ENCODE measurements around the gene LAMB4. TPM values are rescaled to one million over a fixed set of nuclear protein-coding genes. Genes with fewer than 3 reads are reported as not detected.
A peak's percentile ranks its signal among the peaks of the same experiment; 100 is the strongest.

The LAMB4 gene
- polyA plus RNA-seq, 2 of the 4 experiments (the other 2 are of a cell fraction), result 0.13 to 0.19 TPM

DNA sequence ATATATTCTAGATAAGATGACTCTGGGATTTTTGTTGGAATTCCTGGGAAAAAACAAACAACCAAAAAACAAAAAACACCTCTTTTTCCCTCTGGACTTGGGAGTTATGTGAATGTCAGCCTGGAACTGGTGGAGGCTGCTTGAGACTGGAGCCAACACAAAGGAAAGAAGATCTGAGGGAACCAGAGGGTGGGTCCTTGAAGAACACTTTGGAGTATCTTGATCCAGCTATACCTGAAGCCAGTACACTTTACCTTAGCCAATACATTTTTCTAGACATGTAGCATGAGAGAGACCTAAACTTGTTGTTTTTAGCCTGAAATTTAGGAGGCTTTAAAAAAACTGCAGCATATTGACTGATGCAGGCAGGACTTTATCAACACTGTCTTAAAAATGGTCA, 121.3 kb downstream of the LAMB4 start:
- no peak for TF ChIP-seq CBX2 (IDR thresholded peaks at IDR 0.05; ENCODE audit: borderline replicate concordance, low read depth)
- TF ChIP-seq POLR2A (IDR thresholded peaks at IDR 0.05; ENCODE audit: low read length), result no peak
- no peak for TF ChIP-seq BHLHE40 (IDR thresholded peaks at IDR 0.05; ENCODE audit: low read depth, low read length)
- no peak for TF ChIP-seq TFCP2L1 (CRISPR knock-in tag; IDR thresholded peaks at IDR 0.05)
- TF ChIP-seq HOXA7 (CRISPR knock-in tag; IDR thresholded peaks at IDR 0.05), result no peak
- no peak for TF ChIP-seq HEYL (CRISPR knock-in tag; IDR thresholded peaks at IDR 0.05)
- no peak for TF ChIP-seq ZSCAN20 (CRISPR knock-in tag; IDR thresholded peaks at IDR 0.05)
- TF ChIP-seq PHF8 (IDR thresholded peaks at IDR 0.05; ENCODE audit: borderline replicate concordance, low read depth), result no peak
- no peak for TF ChIP-seq HOXB13 (CRISPR knock-in tag; IDR thresholded peaks at IDR 0.05; ENCODE audit: low read depth)
- TF ChIP-seq SREBF2 (IDR thresholded peaks at IDR 0.05), result no peak
- DNase-seq (ENCODE audit: low read depth in 1 of 2, low spot score in 1 of 2) (no peak), FAIRE-seq (no peak), ATAC-seq (no peak)
- Histone ChIP-seq H3K4me1 (peaks cover 82% of the 10 kb centered on the region), H3K27ac (peak overlapping the region in 1 of 2 experiments; percentile 87; a peak in 3 of 6 replicates), H3K4me2 (no peak overlapping the region), H3K4me3 (no peak overlapping the region), H3K9me3 (no peaks in the 10 kb centered on the region)
- ChIA-PET CTCF (interaction anchor here (1.0 kb wide), 1 partner anchor 8 kb away, joined by 4 read pairs; no protein-coding TSS in a partner anchor), POLR2A (no interaction called here)

DNA sequence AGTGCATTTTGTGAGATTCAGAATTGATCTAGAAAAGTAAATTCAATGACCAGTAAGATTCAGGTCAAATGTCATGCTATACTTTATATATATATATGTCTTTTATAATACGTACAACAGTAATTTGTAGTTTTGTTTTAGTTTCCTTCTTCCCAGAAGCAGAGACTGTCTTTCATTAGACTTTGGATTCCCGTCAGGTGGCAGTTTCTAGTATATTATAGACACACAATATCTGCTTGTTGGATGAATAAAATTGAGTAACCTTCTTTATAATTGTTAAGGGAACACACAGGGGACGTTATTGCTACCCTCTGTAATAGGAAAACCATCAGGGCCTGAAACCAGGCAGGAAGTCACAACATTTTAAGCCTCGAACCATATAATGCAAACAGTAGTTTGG, 121.9 kb downstream of the LAMB4 start:
- WGBS (ENCODE audit: missing lambda C conversion rate), result 76% methylated on average over 4 of the region's 4 CpGs
- FAIRE-seq, result no peak

DNA sequence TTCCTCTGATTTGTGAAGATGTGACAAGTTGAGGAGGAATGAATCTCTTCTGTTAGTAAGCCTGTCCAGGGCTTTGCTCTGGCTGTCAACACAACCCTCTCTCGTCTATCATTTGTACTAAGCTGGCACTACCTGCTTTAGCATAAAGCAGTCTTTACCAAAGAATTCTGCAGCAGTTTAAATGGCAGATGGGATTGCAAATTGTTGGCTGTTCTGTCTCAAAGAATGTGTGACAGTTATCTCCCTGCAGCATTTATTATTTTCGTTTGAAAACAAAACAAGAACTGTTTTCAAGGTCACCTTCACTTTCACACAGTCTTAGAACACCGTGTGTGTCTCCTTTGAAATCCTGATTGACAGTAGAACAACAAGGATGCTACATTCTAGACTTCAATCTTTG, 122.4 kb downstream of the LAMB4 start:
- Histone ChIP-seq H3K4me2 (no peak overlapping the region; the same call in 2 of the 3 replicates), H3K4me1 (peaks cover 75% of the 10 kb centered on the region), H3K4me3 (no peak overlapping the region), H3K9me3 (no peaks in the 10 kb centered on the region), H3K27ac (peak overlapping the region in 1 of 2 experiments; percentile 52; a peak in 4 of 6 replicates)
- FAIRE-seq (peak; percentile 72), ATAC-seq (no peak), DNase-seq (ENCODE audit: low read depth in 1 of 2, low spot score in 1 of 2) (no peak)
- WGBS (ENCODE audit: missing lambda C conversion rate), result 67% methylated on average over 3 of the region's 3 CpGs
- no peak for TF ChIP-seq NPAS2 (CRISPR knock-in tag; IDR thresholded peaks at IDR 0.05; ENCODE audit: borderline replicate concordance)
- no peak for TF ChIP-seq RFX5 (IDR thresholded peaks at IDR 0.05)
- TF ChIP-seq MAFK (IDR thresholded peaks at IDR 0.05; ENCODE audit: partially characterized antibody), result no peak
- TF ChIP-seq, protein P1, sequence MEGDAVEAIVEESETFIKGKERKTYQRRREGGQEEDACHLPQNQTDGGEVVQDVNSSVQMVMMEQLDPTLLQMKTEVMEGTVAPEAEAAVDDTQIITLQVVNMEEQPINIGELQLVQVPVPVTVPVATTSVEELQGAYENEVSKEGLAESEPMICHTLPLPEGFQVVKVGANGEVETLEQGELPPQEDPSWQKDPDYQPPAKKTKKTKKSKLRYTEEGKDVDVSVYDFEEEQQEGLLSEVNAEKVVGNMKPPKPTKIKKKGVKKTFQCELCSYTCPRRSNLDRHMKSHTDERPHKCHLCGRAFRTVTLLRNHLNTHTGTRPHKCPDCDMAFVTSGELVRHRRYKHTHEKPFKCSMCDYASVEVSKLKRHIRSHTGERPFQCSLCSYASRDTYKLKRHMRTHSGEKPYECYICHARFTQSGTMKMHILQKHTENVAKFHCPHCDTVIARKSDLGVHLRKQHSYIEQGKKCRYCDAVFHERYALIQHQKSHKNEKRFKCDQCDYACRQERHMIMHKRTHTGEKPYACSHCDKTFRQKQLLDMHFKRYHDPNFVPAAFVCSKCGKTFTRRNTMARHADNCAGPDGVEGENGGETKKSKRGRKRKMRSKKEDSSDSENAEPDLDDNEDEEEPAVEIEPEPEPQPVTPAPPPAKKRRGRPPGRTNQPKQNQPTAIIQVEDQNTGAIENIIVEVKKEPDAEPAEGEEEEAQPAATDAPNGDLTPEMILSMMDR (IDR thresholded peaks at IDR 0.05), result no peak
- no peak for TF ChIP-seq ESRRA (IDR thresholded peaks at IDR 0.05; ENCODE audit: borderline replicate concordance, low read length)
- TF ChIP-seq, protein P2, sequence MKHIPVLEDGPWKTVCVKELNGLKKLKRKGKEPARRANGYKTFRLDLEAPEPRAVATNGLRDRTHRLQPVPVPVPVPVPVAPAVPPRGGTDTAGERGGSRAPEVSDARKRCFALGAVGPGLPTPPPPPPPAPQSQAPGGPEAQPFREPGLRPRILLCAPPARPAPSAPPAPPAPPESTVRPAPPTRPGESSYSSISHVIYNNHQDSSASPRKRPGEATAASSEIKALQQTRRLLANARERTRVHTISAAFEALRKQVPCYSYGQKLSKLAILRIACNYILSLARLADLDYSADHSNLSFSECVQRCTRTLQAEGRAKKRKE (CRISPR knock-in tag; IDR thresholded peaks at IDR 0.05; ENCODE audit: low read depth), result no peak
- TF ChIP-seq, protein P3, sequence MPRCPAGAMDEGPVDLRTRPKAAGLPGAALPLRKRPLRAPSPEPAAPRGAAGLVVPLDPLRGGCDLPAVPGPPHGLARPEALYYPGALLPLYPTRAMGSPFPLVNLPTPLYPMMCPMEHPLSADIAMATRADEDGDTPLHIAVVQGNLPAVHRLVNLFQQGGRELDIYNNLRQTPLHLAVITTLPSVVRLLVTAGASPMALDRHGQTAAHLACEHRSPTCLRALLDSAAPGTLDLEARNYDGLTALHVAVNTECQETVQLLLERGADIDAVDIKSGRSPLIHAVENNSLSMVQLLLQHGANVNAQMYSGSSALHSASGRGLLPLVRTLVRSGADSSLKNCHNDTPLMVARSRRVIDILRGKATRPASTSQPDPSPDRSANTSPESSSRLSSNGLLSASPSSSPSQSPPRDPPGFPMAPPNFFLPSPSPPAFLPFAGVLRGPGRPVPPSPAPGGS (IDR thresholded peaks at IDR 0.05), result no peak
- TF ChIP-seq, protein P4, sequence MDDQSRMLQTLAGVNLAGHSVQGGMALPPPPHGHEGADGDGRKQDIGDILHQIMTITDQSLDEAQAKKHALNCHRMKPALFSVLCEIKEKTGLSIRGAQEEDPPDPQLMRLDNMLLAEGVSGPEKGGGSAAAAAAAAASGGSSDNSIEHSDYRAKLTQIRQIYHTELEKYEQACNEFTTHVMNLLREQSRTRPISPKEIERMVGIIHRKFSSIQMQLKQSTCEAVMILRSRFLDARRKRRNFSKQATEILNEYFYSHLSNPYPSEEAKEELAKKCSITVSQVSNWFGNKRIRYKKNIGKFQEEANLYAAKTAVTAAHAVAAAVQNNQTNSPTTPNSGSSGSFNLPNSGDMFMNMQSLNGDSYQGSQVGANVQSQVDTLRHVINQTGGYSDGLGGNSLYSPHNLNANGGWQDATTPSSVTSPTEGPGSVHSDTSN (IDR thresholded peaks at IDR 0.05), result no peak
- TF ChIP-seq, protein P5, sequence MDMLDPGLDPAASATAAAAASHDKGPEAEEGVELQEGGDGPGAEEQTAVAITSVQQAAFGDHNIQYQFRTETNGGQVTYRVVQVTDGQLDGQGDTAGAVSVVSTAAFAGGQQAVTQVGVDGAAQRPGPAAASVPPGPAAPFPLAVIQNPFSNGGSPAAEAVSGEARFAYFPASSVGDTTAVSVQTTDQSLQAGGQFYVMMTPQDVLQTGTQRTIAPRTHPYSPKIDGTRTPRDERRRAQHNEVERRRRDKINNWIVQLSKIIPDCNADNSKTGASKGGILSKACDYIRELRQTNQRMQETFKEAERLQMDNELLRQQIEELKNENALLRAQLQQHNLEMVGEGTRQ (IDR thresholded peaks at IDR 0.05), result no peak
- no peak for TF ChIP-seq TP53 (CRISPR knock-in tag; IDR thresholded peaks at IDR 0.05)
- no peak for TF ChIP-seq POLR2AphosphoS2 (conservative IDR thresholded peaks at IDR 0.05; ENCODE audit: low read length)
- TF ChIP-seq HOXB5 (CRISPR knock-in tag; IDR thresholded peaks at IDR 0.05), result no peak
- TF ChIP-seq HDAC2 (IDR thresholded peaks at IDR 0.05), result no peak
- no peak for TF ChIP-seq ZNF302 (CRISPR knock-in tag; IDR thresholded peaks at IDR 0.05)
- no peak for TF ChIP-seq EHF (CRISPR knock-in tag; IDR thresholded peaks at IDR 0.05)
- TF ChIP-seq BHLHE40 (IDR thresholded peaks at IDR 0.05; ENCODE audit: low read depth, low read length), result no peak
- TF ChIP-seq, protein P6, sequence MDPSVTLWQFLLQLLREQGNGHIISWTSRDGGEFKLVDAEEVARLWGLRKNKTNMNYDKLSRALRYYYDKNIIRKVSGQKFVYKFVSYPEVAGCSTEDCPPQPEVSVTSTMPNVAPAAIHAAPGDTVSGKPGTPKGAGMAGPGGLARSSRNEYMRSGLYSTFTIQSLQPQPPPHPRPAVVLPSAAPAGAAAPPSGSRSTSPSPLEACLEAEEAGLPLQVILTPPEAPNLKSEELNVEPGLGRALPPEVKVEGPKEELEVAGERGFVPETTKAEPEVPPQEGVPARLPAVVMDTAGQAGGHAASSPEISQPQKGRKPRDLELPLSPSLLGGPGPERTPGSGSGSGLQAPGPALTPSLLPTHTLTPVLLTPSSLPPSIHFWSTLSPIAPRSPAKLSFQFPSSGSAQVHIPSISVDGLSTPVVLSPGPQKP (IDR thresholded peaks at IDR 0.05; ENCODE audit: low read depth, low read length), result no peak
- TF ChIP-seq ZC3H11A (IDR thresholded peaks at IDR 0.05), result no peak
- TF ChIP-seq TFCP2L1 (CRISPR knock-in tag; IDR thresholded peaks at IDR 0.05), result no peak
- TF ChIP-seq SMC3 (IDR thresholded peaks at IDR 0.05), result no peak
- POLR2A ChIA-PET, result no interaction called here
- CTCF ChIA-PET, result interaction anchor here (0.7 kb wide), 1 partner anchor 10 kb away, joined by 3 read pairs; no protein-coding TSS in a partner anchor

More for the DNA sequence above, 121.9 kb downstream of the LAMB4 start:
- Histone ChIP-seq H3K27ac (peak overlapping the region in 1 of 2 experiments; percentile 87; a peak in 3 of 6 replicates), H3K4me1 (peaks cover 80% of the 10 kb centered on the region), H3K9me3 (no peaks in the 10 kb centered on the region), H3K4me3 (no peak overlapping the region), H3K4me2 (no peak overlapping the region)
- ChIA-PET CTCF (interaction anchor here (0.7 to 1.0 kb wide), 2 partner anchors 9 to 10 kb away, joined by 3 to 4 read pairs; no protein-coding TSS in a partner anchor), POLR2A (no interaction called here)
- ATAC-seq, result no peak
- no peak for TF ChIP-seq CHD4 (IDR thresholded peaks at IDR 0.05; ENCODE audit: borderline replicate concordance)
- no peak for DNase-seq (ENCODE audit: low read depth in 1 of 2, low spot score in 1 of 2)

Measured in A549 (cell line).